MM.1S (cell line): Measurements from ENCODE around the gene ARSD.

Experiments used
- EZH2phosphoT487 ChIP-seq: fragments of 300-600 bp; sonication (generic); IDR thresholded peaks from 2 replicates; pipeline ENCODE4 v1.6.1; 2018; ENCODE audit warnings: antibody characterized with exemption, low read length
- TF ChIP-seq, protein P1 (sequence below): fragments of 300-600 bp; sonication (generic); IDR thresholded peaks from 2 replicates; pipeline ENCODE4 v1.5.1; 2016; ENCODE audit warnings: antibody characterized with exemption, low read length, mixed read lengths

DNA sequence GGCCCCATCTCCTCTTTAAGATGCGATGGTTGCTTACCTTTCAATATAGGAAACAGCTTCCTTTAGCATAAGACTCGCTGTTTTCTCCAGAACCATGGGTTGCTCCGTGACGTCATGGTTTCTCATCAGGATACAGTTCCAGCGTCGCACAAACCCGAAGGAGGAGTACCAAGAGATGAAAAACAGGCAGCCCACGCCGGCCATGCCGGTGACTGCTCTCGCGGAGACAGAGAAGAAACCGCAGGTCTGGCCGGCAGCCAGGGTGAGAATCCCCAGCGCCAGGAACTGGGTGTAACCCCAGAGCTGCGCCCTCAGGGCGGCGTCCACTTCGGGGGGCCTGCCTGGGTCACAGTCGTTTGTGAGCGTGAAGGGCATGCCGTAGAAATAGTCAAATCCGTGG is 11.4 kb downstream of the ARSD start:
- TF ChIP-seq, protein P1, sequence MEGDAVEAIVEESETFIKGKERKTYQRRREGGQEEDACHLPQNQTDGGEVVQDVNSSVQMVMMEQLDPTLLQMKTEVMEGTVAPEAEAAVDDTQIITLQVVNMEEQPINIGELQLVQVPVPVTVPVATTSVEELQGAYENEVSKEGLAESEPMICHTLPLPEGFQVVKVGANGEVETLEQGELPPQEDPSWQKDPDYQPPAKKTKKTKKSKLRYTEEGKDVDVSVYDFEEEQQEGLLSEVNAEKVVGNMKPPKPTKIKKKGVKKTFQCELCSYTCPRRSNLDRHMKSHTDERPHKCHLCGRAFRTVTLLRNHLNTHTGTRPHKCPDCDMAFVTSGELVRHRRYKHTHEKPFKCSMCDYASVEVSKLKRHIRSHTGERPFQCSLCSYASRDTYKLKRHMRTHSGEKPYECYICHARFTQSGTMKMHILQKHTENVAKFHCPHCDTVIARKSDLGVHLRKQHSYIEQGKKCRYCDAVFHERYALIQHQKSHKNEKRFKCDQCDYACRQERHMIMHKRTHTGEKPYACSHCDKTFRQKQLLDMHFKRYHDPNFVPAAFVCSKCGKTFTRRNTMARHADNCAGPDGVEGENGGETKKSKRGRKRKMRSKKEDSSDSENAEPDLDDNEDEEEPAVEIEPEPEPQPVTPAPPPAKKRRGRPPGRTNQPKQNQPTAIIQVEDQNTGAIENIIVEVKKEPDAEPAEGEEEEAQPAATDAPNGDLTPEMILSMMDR = no peak
- no peak for TF ChIP-seq EZH2phosphoT487
